Esophagus squamous epithelium (tissue), 5 donors: ENCODE data around the gene CUTA. TPM values are rescaled to one million over a fixed set of nuclear protein-coding genes. Genes with fewer than 3 reads are reported as not detected.
A peak's percentile ranks its signal among the peaks of the same experiment; 100 is the strongest.

ENCODE experiments used
- DNase-seq: peaks from one replicate; lab custom pipeline; 2025; lab: John Stamatoyannopoulos, UW
- H3K27ac ChIP-seq, 4 donors: fragments of 200-600 bp; sonication (generic); one replicate each; pipeline ENCODE4 v1.5.1; 2016 to 2019; ENCODE audit warnings: mild to moderate bottlenecking in 1 of 4
- H3K27me3 ChIP-seq, 4 donors: fragments of 200-600 bp; sonication (generic); 1 replicate in 3 of 4; 2 replicates in 1 of 4; pipeline versions ENCODE4 v1.5.1 to v1.6.0; 2017 to 2021; ENCODE audit warnings: antibody characterized with exemption in 1 of 4
- H3K36me3 ChIP-seq, 3 donors: fragments of 200-600 bp; sonication (generic); one replicate each; pipeline ENCODE4 v1.5.1; 2016 to 2019
- H3K4me1 ChIP-seq, 3 donors: fragments of 200-600 bp; sonication (generic); one replicate each; pipeline ENCODE4 v1.5.1; 2017 to 2019
- H3K4me3 ChIP-seq, 4 donors: fragments of 200-600 bp; sonication (generic); 1 replicate in 3 of 4; 2 replicates in 1 of 4; pipeline ENCODE4 v1.5.1; 2016 to 2019; ENCODE audit warnings: mild to moderate bottlenecking in 2 of 4, moderate library complexity in 1 of 4
- H3K9me3 ChIP-seq, 3 donors: fragments of 200-600 bp; sonication (generic); one replicate each; pipeline ENCODE4 v1.5.1; 2016 to 2019
- CTCF ChIP-seq, 6 experiments: fragments of 450-650 bp in 4 of 6; fragments of 200-600 bp in 2 of 6; sonication (generic) in 2 of 6; IDR thresholded peaks; one replicate each; pipeline ENCODE4 v1.5.1; 2016 to 2019; ENCODE audit warnings: antibody characterized with exemption in 6 of 6, mild to moderate bottlenecking in 4 of 6, moderate library complexity in 4 of 6
- POLR2A ChIP-seq, 4 donors: fragments of 450-650 bp; IDR thresholded peaks; one replicate each; pipeline ENCODE4 v1.6.1; 2017; ENCODE audit warnings: antibody characterized with exemption in 4 of 4, mild to moderate bottlenecking in 4 of 4, moderate library complexity in 3 of 4
- WGBS, 2 donors: methylation state at CpG; one replicate each; pipeline ENCODE4 v1.1.5; 2018; 5-methylcytosine and 5-hydroxymethylcytosine counted together
- intact Hi-C: fragments of 100-400 bp; cut with DNase I; formaldehyde crosslinking; loops from one replicate; pipeline ENCODE4 v1.15.0; 2022
- total RNA-seq, 4 donors: library from RNA; depleted of rRNA; stranded (reverse); fragments of >200 nt; gene quantifications; one replicate each; pipeline ENCODE4 v1.1.0, GENCODE V29; 2016
- donor health status: DM: yes; HTN: yes; CAD: no.

CUTA gene
- total RNA-seq, 4 donors from 2014 or later: 46.0 to 93.1 (median 69.4) TPM

DNA sequence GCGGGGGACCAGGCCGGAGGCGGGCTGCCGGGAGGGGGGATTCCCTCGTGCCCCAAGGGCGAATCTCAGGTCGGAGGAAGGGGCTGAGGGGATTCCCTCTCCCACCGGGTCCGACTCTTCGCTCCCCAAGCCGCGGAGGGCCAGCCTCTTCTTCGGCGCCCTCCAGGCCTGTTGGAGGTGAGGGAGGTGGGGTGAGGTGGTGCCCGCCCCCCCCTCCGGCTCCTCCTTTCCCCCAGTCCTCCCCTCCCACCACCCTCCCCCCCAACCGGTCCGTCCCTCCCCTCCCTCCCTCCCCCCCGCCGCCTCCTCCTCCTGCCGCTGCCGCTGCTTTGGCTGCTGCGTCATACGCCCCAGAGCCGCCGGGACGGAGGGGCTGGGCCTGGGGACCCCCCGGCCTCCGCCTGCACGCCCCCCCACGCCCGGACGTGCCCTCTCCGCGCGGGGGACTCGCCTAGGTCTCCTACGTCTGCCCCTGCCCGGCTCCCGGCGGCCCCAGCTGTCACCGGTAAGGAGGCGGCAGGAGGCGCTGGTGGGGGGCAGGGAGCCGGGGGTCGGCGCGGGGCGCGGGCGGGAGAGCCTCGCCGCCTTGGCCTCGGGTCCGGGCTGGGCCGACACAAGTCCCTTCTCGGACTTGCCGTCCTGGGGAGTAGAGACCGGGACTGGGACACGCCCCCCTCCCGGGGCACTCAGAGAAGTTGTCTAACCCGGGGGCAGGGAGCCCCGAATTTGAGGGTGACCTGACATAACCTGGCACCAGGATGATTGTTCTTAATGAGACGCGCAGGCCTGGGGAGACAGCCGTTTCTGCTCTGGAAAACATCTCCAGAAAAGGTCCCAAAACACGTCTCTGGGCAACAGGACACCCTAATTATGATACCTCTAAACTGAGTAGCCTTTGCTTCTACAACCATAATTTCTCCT, 6.9 kb downstream of the CUTA start, which contains the start of gene PHF1:
TSS of gene PHF1 (plus strand) at position 304 of the 921 bp plus-strand sequence. CDS start 1,250 bp downstream, outside the sequence.
- no peaks in the 10 kb centered on the region for H3K27me3 ChIP-seq
- no peaks in the 10 kb centered on the region for H3K9me3 ChIP-seq
- TF ChIP-seq CTCF (IDR thresholded peaks at IDR 0.05) (no peak), POLR2A (IDR thresholded peaks at IDR 0.05) (peak in 2 of 4 donors; percentile 65 to 67)
- H3K4me1 ChIP-seq: peaks cover 19 to 52% (median 21%) of the 10 kb centered on the region in 3 donors
- H3K36me3 ChIP-seq: peaks cover 9 to 46% (median 34%) of the 10 kb centered on the region in 3 donors
- H3K27ac ChIP-seq: peak within 1 kb of the TSS; percentile 95 to 98 (median 98)
- peak within 1 kb of the TSS; percentile 66 to 96 (median 82) for H3K4me3 ChIP-seq
- intact Hi-C loops: loop anchor here (10.0 kb wide), 1 partner anchor 164 kb away; no protein-coding TSS in a partner anchor
- WGBS, 2 donors: 0% methylated on average over 13 to 18 of the region's 67 CpGs
- DNase-seq: no peak

DNA sequence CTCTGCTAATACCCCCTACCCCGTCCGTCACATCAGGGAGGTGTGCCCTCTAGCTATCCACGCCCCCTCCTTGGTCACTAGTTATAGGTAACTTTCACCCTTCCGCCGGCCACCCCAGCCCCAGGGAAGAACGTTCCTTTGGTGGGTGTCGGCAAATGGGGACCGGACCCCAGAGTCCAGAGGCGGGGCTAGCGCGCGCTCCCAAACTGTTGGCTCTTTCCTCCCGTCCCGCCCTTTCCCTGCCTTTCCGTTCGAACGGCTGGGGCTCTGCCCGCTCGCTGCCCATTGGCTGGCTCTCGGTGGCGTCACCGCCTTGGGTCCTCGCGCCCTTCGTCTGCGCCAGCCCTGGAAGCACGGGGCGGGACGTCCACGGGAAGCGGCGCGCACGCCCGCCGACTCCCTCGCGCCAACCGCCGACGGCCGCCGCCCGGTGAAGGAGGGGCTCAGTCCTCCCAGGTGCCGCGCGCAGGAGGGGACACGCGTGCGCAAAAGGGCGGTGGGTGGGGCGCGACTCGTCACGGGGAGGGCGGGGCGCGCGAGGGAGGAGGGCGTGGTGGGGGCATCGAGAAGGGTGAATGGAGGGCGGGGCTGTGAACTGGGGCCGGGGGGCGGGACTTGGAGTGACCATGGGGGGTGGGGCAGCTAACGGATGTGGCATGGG, 7.7 kb downstream of the CUTA start:
- no peaks in the 10 kb centered on the region for H3K27me3 ChIP-seq
- H3K36me3 ChIP-seq: peaks cover 9 to 42% (median 26%) of the 10 kb centered on the region in 3 donors
- intact Hi-C loops: loop anchor here (10.0 kb wide), 1 partner anchor 165 kb away; no protein-coding TSS in a partner anchor
- DNase-seq: peak; percentile 99
- H3K4me3 ChIP-seq: peak overlapping the region; percentile 66 to 96 (median 82)
- no peaks in the 10 kb centered on the region for H3K9me3 ChIP-seq
- H3K27ac ChIP-seq: peak overlapping the region; percentile 95 to 98 (median 98)
- peaks cover 12 to 44% (median 14%) of the 10 kb centered on the region in 3 donors for H3K4me1 ChIP-seq
- peak in 3 of 4 donors; percentile 66 to 88 (median 82) for TF ChIP-seq POLR2A (IDR thresholded peaks at IDR 0.05)
- peak in 1 of 6 experiments; percentile 11 for TF ChIP-seq CTCF (IDR thresholded peaks at IDR 0.05)
- 0% methylated on average over 2 to 5 of the region's 65 CpGs for WGBS, 2 donors

DNA sequence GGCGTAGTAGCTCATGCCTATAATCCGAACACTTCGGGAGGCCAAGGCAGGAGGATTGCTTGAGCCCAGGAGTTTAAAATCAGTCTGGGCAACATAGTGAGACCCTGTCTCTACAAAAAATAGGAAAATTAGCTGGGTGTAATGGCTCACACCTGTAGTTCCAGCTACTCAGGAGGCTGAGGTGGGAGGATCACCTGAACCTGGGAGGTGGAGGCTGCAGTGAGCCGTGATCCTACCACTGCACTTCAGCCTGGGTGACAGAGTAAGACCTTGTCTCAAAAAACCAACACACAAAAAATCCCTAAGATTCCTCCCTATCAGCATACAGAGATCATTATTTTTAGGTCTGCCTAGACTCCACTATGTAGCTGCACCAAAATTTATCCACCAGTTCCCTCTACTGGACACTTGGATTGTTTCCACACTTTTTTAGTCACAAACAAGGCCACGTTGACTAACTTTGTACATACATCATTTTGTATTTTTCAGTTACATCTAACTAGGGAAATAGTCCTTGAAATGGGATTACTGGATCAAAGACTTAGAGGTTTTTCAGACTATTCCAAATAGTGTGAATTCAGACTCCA, 10.7 kb downstream of the CUTA start:
- no peaks in the 10 kb centered on the region for H3K27me3 ChIP-seq
- intact Hi-C loops: no loop called here
- no peak for DNase-seq
- WGBS, 2 donors: 77 to 80% methylated on average over 5 of the region's 5 CpGs
- no peaks in the 10 kb centered on the region for H3K9me3 ChIP-seq
- peaks cover 0 to 31% (median 0%) of the 10 kb centered on the region in 3 donors for H3K36me3 ChIP-seq
- H3K4me1 ChIP-seq: peaks cover 7 to 19% (median 10%) of the 10 kb centered on the region in 3 donors
- H3K27ac ChIP-seq: no peak overlapping the region
- H3K4me3 ChIP-seq: no peak overlapping the region
- no peak for TF ChIP-seq POLR2A (IDR thresholded peaks at IDR 0.05)
- peak in 2 of 6 experiments; percentile 11 to 30 for TF ChIP-seq CTCF (IDR thresholded peaks at IDR 0.05)

GRCh38 chr6:33406126-33406525, 11.8 kb downstream of the CUTA start:
- peaks cover 0 to 8% (median 0%) of the 10 kb centered on the region in 3 donors for H3K4me1 ChIP-seq
- H3K27me3 ChIP-seq: no peaks in the 10 kb centered on the region
- no peak overlapping the region for H3K4me3 ChIP-seq
- TF ChIP-seq CTCF (IDR thresholded peaks at IDR 0.05) (no peak), POLR2A (IDR thresholded peaks at IDR 0.05) (no peak)
- no peaks in the 10 kb centered on the region for H3K9me3 ChIP-seq
- intact Hi-C loops: no loop called here
- H3K27ac ChIP-seq: no peak overlapping the region
- DNase-seq: no peak
- 97 to 100% methylated on average over 4 to 5 of the region's 17 CpGs for WGBS, 2 donors
- peaks cover 0 to 30% (median 0%) of the 10 kb centered on the region in 3 donors for H3K36me3 ChIP-seq
